SK-N-SH treated with all-trans-retinoic acid at 6 μM for 48 hours (cell line): Measurements from ENCODE around the gene MUC2.

Experiments
- ATAC-seq: fragments of 200-7000 bp; cut with Tn5 transposase; 3 replicates; pipeline ENCODE4 v1.9.1; 2020; ENCODE audit warnings: mild to moderate bottlenecking, moderate library complexity
- ARNTL ChIP-seq: fragments of 450-650 bp; formaldehyde crosslinking; IDR thresholded peaks from 2 replicates; pipeline ENCODE4 v1.5.0; 2020; ENCODE audit warnings: low read depth, mild to moderate bottlenecking, moderate library complexity, borderline replicate concordance
- BACH2 ChIP-seq: fragments of 250-450 bp; sonication (Bioruptor Pico); IDR thresholded peaks from 2 replicates; pipeline ENCODE4 v1.9.0; 2021; ENCODE audit warnings: mild to moderate bottlenecking, borderline replicate concordance
- CSDC2 ChIP-seq: fragments of 250-450 bp; sonication (Bioruptor Pico); IDR thresholded peaks from 2 replicates; pipeline ENCODE4 v1.5.0; 2020; ENCODE audit warnings: mild to moderate bottlenecking, moderate library complexity
- ESRRG ChIP-seq: fragments of 250-450 bp; sonication (Bioruptor Pico); IDR thresholded peaks from 2 replicates; pipeline ENCODE4 v1.6.1; 2021; ENCODE audit warnings: mild to moderate bottlenecking
- GLIS3 ChIP-seq: fragments of 250-450 bp; sonication (Bioruptor Pico); IDR thresholded peaks from 2 replicates; pipeline ENCODE4 v1.5.0; 2020; ENCODE audit warnings: mild to moderate bottlenecking, moderate library complexity
- ISL1 ChIP-seq: fragments of 250-450 bp; sonication (Bioruptor Pico); IDR thresholded peaks from 2 replicates; pipeline ENCODE4 v2.1.2; 2022; ENCODE audit warnings: mild to moderate bottlenecking, moderate library complexity
- OSR1 ChIP-seq: fragments of 250-450 bp; sonication (Bioruptor Pico); IDR thresholded peaks from 2 replicates; pipeline ENCODE4 v1.8.0; 2022; ENCODE audit warnings: moderate library complexity, mild to moderate bottlenecking, inconsistent platforms
- PPARA ChIP-seq: fragments of 250-450 bp; sonication (Bioruptor Pico); IDR thresholded peaks from 2 replicates; pipeline ENCODE4 v1.5.0; 2020; ENCODE audit warnings: mild to moderate bottlenecking, borderline replicate concordance
- RARB ChIP-seq: fragments of 250-450 bp; sonication (Bioruptor Pico); IDR thresholded peaks from 2 replicates; pipeline ENCODE4 v1.8.0; 2021; ENCODE audit warnings: mild to moderate bottlenecking, moderate library complexity
- SNAI2 ChIP-seq: fragments of 250-450 bp; sonication (Bioruptor Pico); IDR thresholded peaks from 2 replicates; pipeline ENCODE4 v1.5.0; 2020; ENCODE audit warnings: mild to moderate bottlenecking, moderate library complexity
- TCF4 ChIP-seq: fragments of 250-450 bp; sonication (Bioruptor Pico); IDR thresholded peaks from 2 replicates; pipeline ENCODE4 v1.8.0; 2021; ENCODE audit warnings: mild to moderate bottlenecking, moderate library complexity, borderline replicate concordance
- TOX ChIP-seq: fragments of 250-450 bp; sonication (Bioruptor Pico); IDR thresholded peaks from 2 replicates; pipeline ENCODE4 v1.8.0; 2021; ENCODE audit warnings: mild to moderate bottlenecking, moderate library complexity, borderline replicate concordance
- ZFP3 ChIP-seq: fragments of 250-450 bp; sonication (Bioruptor Pico); IDR thresholded peaks from 2 replicates; pipeline ENCODE4 v1.5.0; 2020; ENCODE audit warnings: mild to moderate bottlenecking, moderate library complexity
- ZFP30 ChIP-seq: fragments of 450-650 bp; formaldehyde crosslinking; IDR thresholded peaks from 2 replicates; pipeline ENCODE4 v1.5.0; 2022; ENCODE audit warnings: mild to moderate bottlenecking, moderate library complexity
- ZNF565 ChIP-seq: fragments of 450-650 bp; formaldehyde crosslinking; conservative IDR thresholded peaks from 2 replicates; pipeline ENCODE4 v1.5.0; 2020; ENCODE audit warnings: low read depth, mild to moderate bottlenecking, moderate library complexity
- ZNF70 ChIP-seq: fragments of 450-650 bp; formaldehyde crosslinking; IDR thresholded peaks from 2 replicates; pipeline ENCODE4 v1.5.0; 2020; ENCODE audit warnings: mild to moderate bottlenecking, moderate library complexity
- TF ChIP-seq, protein P1 (sequence below): fragments of 250-450 bp; sonication (Bioruptor Pico); IDR thresholded peaks from 2 replicates; pipeline ENCODE4 v1.5.1; 2021; ENCODE audit warnings: mild to moderate bottlenecking, moderate library complexity
- TF ChIP-seq, protein P2 (sequence below): fragments of 250-450 bp; sonication (Bioruptor Pico); IDR thresholded peaks from 2 replicates; pipeline ENCODE4 v1.5.1; 2020; ENCODE audit warnings: low read depth, mild to moderate bottlenecking, moderate library complexity
- TF ChIP-seq, protein P3 (sequence below): fragments of 250-450 bp; sonication (Bioruptor Pico); IDR thresholded peaks from 2 replicates; pipeline ENCODE4 v1.8.0; 2021; ENCODE audit warnings: low read depth, mild to moderate bottlenecking, moderate library complexity, borderline replicate concordance
- TF ChIP-seq, protein P4 (sequence below): fragments of 250-450 bp; sonication (Bioruptor Pico); IDR thresholded peaks from 2 replicates; pipeline ENCODE4 v1.5.0; 2020; ENCODE audit warnings: mild to moderate bottlenecking, moderate library complexity
- TF ChIP-seq, protein P5 (sequence below): fragments of 250-450 bp; sonication (Bioruptor Pico); IDR thresholded peaks from 2 replicates; pipeline ENCODE4 v1.8.0; 2020; ENCODE audit warnings: mild to moderate bottlenecking, moderate library complexity, borderline replicate concordance

Gene MUC2

DNA sequence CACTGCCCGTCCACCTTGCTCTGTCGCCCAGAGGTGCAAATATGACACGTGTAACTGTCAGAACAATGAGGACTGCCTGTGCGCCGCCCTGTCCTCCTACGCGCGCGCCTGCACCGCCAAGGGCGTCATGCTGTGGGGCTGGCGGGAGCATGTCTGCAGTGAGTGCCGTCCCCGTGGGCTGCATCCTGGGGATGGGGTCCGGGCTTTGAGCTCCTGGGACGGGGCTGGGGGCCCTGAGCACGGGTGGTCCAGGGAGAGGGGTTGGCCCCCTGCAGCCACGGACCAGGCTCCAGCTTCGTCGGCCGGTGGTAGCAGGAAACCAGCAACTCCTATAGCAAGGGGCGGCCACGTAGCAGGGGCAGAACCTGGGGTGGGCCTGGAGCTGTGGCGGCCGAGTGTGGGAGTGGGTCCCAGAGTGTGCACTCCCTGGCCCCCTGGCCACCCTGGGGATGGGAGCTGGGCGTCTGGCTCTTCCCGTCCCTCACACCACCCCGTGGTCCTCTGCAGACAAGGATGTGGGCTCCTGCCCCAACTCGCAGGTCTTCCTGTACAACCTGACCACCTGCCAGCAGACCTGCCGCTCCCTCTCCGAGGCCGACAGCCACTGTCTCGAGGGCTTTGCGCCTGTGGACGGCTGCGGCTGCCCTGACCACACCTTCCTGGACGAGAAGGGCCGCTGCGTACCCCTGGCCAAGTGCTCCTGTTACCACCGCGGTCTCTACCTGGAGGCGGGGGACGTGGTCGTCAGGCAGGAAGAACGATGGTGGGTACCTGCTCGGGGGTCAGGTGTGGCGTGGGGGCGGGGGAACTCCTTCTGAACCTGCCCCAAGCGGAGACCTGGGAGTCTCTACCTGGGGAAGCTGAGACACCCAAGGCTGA is 10.1 kb downstream of the MUC2 start:
- TF ChIP-seq, protein P1, sequence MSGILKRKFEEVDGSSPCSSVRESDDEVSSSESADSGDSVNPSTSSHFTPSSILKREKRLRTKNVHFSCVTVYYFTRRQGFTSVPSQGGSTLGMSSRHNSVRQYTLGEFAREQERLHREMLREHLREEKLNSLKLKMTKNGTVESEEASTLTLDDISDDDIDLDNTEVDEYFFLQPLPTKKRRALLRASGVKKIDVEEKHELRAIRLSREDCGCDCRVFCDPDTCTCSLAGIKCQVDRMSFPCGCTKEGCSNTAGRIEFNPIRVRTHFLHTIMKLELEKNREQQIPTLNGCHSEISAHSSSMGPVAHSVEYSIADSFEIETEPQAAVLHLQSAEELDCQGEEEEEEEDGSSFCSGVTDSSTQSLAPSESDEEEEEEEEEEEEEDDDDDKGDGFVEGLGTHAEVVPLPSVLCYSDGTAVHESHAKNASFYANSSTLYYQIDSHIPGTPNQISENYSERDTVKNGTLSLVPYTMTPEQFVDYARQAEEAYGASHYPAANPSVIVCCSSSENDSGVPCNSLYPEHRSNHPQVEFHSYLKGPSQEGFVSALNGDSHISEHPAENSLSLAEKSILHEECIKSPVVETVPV = no peak
- TF ChIP-seq, protein P2, sequence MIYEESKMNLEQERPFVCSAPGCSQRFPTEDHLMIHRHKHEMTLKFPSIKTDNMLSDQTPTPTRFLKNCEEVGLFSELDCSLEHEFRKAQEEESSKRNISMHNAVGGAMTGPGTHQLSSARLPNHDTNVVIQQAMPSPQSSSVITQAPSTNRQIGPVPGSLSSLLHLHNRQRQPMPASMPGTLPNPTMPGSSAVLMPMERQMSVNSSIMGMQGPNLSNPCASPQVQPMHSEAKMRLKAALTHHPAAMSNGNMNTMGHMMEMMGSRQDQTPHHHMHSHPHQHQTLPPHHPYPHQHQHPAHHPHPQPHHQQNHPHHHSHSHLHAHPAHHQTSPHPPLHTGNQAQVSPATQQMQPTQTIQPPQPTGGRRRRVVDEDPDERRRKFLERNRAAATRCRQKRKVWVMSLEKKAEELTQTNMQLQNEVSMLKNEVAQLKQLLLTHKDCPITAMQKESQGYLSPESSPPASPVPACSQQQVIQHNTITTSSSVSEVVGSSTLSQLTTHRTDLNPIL = no peak
- TF ChIP-seq PPARA (CRISPR knock-in tag) = no peak
- no peak for TF ChIP-seq ISL1
- TF ChIP-seq CSDC2 (CRISPR knock-in tag) = no peak
- TF ChIP-seq, protein P3, sequence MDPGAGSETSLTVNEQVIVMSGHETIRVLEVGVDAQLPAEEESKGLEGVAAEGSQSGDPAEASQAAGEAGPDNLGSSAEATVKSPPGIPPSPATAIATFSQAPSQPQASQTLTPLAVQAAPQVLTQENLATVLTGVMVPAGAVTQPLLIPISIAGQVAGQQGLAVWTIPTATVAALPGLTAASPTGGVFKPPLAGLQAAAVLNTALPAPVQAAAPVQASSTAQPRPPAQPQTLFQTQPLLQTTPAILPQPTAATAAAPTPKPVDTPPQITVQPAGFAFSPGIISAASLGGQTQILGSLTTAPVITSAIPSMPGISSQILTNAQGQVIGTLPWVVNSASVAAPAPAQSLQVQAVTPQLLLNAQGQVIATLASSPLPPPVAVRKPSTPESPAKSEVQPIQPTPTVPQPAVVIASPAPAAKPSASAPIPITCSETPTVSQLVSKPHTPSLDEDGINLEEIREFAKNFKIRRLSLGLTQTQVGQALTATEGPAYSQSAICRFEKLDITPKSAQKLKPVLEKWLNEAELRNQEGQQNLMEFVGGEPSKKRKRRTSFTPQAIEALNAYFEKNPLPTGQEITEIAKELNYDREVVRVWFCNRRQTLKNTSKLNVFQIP (CRISPR knock-in tag) = no peak
- no peak for TF ChIP-seq TOX (CRISPR knock-in tag)
- no peak for TF ChIP-seq ZFP3 (CRISPR knock-in tag)
- no peak for TF ChIP-seq RARB (CRISPR knock-in tag)
- TF ChIP-seq, protein P4, sequence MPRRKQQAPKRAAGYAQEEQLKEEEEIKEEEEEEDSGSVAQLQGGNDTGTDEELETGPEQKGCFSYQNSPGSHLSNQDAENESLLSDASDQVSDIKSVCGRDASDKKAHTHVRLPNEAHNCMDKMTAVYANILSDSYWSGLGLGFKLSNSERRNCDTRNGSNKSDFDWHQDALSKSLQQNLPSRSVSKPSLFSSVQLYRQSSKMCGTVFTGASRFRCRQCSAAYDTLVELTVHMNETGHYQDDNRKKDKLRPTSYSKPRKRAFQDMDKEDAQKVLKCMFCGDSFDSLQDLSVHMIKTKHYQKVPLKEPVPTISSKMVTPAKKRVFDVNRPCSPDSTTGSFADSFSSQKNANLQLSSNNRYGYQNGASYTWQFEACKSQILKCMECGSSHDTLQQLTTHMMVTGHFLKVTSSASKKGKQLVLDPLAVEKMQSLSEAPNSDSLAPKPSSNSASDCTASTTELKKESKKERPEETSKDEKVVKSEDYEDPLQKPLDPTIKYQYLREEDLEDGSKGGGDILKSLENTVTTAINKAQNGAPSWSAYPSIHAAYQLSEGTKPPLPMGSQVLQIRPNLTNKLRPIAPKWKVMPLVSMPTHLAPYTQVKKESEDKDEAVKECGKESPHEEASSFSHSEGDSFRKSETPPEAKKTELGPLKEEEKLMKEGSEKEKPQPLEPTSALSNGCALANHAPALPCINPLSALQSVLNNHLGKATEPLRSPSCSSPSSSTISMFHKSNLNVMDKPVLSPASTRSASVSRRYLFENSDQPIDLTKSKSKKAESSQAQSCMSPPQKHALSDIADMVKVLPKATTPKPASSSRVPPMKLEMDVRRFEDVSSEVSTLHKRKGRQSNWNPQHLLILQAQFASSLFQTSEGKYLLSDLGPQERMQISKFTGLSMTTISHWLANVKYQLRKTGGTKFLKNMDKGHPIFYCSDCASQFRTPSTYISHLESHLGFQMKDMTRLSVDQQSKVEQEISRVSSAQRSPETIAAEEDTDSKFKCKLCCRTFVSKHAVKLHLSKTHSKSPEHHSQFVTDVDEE (CRISPR knock-in tag) = no peak
- TF ChIP-seq ARNTL (CRISPR knock-in tag) = no peak
- TF ChIP-seq, protein P5, sequence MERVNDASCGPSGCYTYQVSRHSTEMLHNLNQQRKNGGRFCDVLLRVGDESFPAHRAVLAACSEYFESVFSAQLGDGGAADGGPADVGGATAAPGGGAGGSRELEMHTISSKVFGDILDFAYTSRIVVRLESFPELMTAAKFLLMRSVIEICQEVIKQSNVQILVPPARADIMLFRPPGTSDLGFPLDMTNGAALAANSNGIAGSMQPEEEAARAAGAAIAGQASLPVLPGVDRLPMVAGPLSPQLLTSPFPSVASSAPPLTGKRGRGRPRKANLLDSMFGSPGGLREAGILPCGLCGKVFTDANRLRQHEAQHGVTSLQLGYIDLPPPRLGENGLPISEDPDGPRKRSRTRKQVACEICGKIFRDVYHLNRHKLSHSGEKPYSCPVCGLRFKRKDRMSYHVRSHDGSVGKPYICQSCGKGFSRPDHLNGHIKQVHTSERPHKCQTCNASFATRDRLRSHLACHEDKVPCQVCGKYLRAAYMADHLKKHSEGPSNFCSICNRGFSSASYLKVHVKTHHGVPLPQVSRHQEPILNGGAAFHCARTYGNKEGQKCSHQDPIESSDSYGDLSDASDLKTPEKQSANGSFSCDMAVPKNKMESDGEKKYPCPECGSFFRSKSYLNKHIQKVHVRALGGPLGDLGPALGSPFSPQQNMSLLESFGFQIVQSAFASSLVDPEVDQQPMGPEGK (CRISPR knock-in tag) = no peak
- no peak for TF ChIP-seq SNAI2 (CRISPR knock-in tag)
- no peak for TF ChIP-seq TCF4 (CRISPR knock-in tag)
- TF ChIP-seq BACH2 (CRISPR knock-in tag) = no peak
- TF ChIP-seq GLIS3 (CRISPR knock-in tag) = no peak
- no peak for TF ChIP-seq ESRRG (CRISPR knock-in tag)
- no peak for TF ChIP-seq ZNF565 (CRISPR knock-in tag)
- no peak for TF ChIP-seq OSR1
- no peak for ATAC-seq

DNA sequence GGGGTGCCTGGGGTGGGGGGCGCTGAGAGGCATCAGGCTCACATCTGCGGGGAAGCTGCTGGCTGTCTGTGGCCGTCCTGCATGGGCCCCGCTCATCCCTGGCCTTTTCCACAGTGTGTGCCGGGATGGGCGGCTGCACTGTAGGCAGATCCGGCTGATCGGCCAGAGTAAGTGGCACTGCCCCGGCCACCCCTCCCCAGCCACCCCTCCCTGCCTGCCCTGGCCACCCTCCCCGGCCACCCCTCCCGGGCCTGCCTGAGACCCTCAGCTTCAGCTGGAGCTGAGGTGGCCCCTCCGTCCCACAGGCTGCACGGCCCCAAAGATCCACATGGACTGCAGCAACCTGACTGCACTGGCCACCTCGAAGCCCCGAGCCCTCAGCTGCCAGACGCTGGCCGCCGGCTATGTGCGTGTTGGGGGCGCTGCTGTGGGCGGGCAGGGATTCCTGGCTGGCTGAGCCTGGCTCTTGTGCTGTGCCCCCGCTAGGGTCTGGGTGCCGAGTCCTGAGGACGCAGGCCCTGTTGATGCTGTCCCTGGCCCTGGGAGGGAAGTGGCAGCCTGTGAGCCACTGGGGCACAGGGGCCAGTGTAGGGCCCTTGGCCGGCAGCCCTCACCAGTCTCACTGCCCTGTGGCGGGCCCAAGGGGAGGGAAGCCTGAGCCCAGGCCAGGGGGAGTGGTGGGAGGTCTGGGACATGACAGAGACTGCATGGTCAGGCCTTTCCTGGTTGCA is 10.9 kb downstream of the MUC2 start:
- ATAC-seq = 0 out of 3 replicates have a peak, but pooled peaks have one; percentile 20
- TF ChIP-seq OSR1 (no peak), ZNF70 (CRISPR knock-in tag) (no peak), ARNTL (CRISPR knock-in tag) (no peak), ZNF565 (CRISPR knock-in tag) (no peak), RARB (CRISPR knock-in tag) (no peak), ZFP30 (CRISPR knock-in tag) (no peak), ESRRG (CRISPR knock-in tag) (no peak), ZFP3 (CRISPR knock-in tag) (no peak)
- TF ChIP-seq, protein P2 = no peak
